Islet precursor cell (in vitro differentiated cells): ENCODE data around the gene TMEM212.

ENCODE experiments used
- DNase-seq: peaks from one replicate; pipeline ENCODE4 v3.0.0-alpha.2; 2018

TMEM212 gene

GRCh38 chr3:171842864-171843518, at the start of gene TMEM212:
TSS of gene TMEM212 (plus strand) at chr3:171843349. CDS start at chr3:171843384, 35 bp downstream.
- DNase-seq: no peak

DNA sequence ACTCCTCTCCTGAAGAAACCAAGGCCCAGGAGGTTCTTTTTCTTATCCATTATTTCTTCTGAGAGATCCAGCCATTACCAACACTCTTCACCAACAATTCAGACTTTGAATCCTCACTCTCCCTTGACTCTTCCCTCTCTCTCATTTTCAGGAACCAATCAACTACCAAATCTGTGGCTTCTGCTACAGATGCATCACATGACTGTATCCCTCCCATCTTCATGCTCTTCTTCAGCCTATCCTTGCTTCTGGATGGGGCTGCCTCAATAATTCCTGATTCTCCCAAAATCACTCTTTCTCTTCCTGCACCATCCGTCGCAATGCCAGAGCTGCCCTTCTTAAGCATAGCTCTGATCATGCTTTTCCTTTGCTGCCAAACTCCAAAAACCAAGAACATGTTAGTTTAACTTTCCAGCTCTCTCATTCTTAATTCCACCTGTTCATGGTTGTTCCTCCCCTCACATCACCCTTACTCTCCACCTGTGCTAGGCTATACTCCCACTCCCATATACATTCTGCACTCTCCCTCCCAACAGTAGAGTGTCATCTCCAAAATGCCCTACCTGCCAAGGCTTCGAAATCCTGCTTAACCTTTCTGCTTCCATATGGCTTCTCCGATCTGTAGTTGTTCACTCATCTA, 46.4 kb upstream of the TMEM212 start:
- no peak for DNase-seq

- no peak for DNase-seq
Observed at GRCh38 chr3:171797265-171797679, 45.9 kb upstream of the TMEM212 start.

DNA sequence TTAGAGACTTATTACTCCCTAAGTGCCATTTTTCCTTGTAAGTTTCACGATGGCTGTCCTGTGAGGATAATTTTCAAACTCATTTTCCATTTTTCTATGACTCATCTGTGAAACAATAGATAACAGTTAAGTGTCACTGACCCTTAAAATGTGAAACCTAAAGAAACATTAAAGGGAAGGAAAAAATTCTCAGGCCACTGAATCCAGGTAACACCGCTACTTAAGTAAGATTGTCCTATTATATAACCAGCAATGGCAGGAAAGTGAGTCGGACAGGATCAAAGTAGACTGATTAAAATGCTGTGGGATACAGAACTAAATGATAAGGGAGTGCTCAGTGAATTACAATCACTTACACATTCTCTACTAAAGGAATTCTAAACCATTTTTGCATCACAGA, 45.3 kb upstream of the TMEM212 start:
- DNase-seq: no peak

DNA sequence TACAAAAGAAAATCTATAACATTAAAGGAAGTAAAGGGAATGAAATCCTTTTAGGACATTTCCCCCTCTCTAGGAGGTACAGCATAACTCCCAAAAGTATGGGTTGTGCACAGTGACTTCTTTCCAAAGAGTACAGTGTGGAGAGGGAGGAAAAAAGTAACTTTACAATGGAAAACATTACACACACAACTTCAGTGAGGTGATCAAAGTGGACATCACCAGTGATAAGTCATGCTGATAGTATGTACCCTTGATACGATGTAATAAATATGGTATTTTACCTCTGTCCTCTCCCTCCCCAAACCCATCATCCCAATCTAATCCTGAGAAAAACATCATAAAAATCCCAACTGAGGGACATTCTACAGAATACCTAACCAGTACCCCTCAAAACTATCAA, 43.6 kb upstream of the TMEM212 start:
- no peak for DNase-seq

DNA sequence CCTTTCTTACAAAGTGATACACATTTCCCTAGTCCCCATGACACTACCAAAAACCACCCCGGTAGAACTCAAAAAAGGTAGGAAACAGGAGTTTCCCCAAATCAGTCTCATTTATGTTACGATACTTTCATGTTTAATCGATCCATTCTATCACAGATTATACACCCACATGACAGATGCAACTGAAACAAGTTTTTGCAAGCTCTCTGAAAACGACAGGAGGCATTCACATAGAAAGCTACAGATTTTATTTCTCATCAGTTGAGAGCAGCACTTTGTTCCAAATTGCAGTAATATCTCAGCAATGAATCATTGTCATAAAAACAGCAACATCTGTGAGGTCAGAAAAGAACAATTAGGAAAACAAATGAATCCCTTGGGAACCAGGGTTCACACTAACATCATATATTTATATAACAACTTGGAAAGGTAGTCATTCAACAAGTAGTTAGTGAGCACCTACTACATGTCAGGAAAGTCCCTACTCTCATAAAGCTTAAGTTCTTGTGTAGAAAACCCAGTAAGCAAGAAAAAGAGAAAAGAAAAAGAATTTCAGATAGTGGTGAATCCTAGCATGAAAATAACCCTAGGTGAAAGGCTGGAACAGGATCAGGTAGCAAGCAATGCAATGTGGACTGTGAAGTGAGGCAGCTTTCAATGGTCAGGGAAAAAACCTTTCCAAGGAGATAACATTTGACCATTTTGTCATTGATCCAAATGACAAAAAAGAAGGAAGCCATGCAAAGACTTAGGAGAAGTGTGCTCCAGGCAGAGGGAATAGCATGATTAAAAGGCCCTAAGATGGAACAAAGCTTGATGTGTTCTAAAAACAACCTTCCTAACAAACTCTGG, 41.2 kb upstream of the TMEM212 start:
- DNase-seq: no peak

DNA sequence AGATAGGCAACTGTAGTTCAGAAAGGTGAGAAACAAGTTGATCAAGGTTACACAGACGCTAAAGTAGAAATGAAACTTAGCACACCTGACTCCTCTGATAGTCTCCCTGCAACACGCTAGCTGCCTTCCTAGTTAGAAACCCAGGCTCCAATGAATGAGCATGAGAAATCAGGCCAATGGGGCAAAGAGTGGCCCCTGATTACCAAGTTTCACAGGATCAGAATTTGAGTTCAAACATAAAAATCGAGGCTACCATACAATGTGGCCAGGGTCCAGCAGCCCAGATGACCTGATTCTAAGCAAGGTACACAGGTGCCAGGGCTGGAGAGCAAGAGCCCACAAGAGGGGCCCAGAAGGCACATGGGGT, 40.6 kb upstream of the TMEM212 start:
- DNase-seq: no peak

GRCh38 chr3:171803044-171803443, 40.1 kb upstream of the TMEM212 start:
- no peak for DNase-seq

GRCh38 chr3:171804618-171805389, 38.3 kb upstream of the TMEM212 start:
- DNase-seq: no peak

DNA sequence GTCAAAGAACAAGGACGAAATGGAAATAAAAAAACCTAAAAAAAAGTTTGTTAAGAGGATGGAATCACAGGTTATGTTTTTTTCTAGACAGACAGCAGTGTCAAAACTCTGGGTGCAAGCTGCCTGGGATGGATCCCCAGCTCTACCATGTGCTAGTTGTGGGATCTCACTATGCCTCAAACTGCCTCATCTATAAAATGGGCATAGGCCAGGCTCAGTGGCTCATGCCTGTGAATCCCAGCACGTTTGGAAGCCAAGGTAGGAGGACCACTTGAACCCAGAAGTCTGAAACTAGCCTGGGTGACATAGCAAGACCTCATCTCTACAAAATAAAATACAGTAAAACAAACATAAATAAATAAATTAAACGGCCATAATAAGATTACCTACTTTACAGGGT, 37.5 kb upstream of the TMEM212 start:
- DNase-seq: no peak

DNA sequence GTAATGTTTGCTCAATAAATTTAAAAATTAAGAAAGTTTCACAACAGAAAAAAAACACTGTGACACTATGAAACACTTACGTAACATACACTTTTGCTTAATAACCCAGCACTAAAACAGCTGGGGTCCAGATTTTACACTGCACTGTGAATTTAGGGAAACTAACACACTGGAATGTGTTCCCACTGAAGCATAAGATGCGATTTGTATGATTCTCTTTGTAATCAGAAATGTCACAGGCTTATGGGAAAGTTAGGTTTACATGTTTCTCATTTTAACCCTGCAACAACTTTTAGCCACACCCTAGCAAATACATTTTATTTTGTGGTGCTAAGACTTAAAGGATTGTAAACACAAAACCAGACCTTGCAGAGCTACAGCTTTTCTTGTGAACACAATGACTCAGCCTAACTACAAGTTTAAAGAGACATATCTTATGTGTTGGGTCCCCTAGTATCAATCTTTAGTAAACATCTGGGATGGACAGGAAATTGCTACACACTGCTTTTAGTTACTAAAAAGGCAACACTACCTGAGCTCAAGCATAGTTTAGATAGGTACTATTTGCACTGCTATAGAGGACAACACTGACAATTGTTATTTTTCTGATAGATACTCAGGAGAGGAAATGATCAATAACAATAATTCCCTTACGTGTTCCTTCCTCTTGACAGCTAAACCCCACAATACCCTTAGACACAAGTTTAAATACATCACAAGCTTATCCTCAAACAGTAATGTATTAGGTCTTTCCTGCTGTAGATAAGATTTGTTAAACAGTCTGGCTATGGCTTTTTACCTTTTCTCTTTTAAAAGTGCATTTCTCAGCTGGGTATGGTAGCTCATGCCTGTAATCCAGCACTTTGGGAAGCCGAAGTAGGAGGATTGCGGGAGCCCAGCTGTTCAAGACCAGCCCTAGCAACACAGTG, 36.7 kb upstream of the TMEM212 start:
- DNase-seq: no peak

- DNase-seq: no peak
Observed at GRCh38 chr3:171807129-171807675, 35.9 kb upstream of the TMEM212 start.

DNA sequence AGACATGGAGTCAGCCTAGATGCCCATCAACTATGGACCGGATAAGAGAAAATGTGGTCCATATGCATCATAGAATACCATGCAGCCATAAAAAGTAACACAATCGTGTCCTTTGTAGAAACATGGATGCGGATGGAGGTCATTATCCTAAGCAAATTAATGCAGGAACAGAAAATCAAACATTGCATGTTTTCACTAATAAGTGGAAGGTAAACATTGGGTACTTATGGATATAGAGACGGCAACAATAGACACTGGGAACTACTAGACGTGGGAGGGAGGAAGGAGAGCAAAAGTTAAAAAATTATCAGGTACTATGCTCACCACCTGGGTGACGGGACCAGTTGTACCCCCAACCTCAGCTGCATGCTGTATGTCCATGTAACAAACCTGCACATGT, 35.3 kb upstream of the TMEM212 start:
- no peak for DNase-seq

GRCh38 chr3:171809611-171809860, 33.6 kb upstream of the TMEM212 start:
- DNase-seq: no peak

- peak; percentile 91 for DNase-seq
Observed at GRCh38 chr3:171809861-171810628, 33.1 kb upstream of the TMEM212 start, which contains the start of gene PLD1. TSS of gene PLD1 (minus strand) at chr3:171810483. CDS start at chr3:171738051, 72,432 bp downstream.

DNA sequence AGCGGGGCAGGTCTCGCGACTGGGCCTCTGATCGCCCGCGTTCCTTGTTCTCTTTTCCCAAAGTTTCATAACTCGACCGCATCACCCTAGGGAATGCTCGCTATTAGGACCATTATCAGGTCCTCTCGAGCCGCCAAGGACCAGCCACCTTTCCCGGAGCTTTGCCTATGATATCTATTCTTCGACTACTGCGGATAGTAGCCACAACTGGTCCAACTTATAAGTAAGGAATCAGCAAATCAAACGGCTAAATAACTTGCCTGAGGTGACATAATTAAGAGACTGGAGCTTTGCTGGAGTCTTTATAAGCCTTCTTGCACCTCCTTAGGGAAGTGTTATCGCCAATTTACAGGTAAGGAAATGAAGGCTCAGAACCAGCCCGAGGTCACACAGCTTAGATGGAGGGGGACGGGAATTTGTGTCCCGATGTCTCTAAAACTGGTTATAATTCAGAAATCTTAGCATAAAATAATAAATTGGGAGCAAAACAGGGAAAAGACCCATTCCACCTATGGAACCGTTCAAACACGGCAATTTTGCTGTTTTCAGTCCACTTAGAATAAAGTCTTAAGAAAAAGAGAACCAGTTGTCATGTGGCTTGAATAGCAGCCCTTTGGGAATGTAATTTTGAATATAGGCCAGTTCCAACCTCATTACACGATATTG, 32.4 kb upstream of the TMEM212 start:
- no peak for DNase-seq

- DNase-seq: no peak
Observed at GRCh38 chr3:171811295-171811912, 31.7 kb upstream of the TMEM212 start.

GRCh38 chr3:171811913-171812335, 31.2 kb upstream of the TMEM212 start:
- no peak for DNase-seq

DNA sequence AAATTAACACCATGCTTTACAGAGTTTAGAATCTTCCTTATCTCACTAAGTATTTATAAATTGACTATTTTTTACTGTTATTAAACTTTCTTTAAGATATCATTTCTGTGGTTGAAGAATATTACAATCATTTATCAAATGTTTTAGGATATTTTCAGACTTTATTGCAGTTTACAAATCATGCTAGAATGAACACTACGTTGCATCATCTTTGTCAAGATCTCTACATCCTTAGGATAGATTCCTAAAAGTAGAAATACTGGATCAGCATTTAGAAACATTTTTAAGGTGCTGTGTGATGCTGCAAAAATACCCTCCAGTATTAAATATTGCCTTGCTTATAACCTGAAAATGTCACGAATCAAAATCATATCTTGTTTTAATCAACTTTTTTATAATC, 30.3 kb upstream of the TMEM212 start:
- no peak for DNase-seq
